Esophagus mucosa (tissue), 1 donor: Measurements from ENCODE around the gene CTNNBL1. TPM values are rescaled to one million over a fixed set of nuclear protein-coding genes. Genes with fewer than 3 reads are reported as not detected.

Experiments used
- ATAC-seq: fragments of 200-7000 bp; cut with Tn5 transposase; one replicate; pipeline ENCODE4 v1.9.1; 2020
- total RNA-seq: library from RNA; stranded (reverse); gene quantifications from one replicate; pipeline ENCODE4 v1.2.4, GENCODE V29; 2023
- donor health status: DM: yes; HTN: yes; CAD: no.

CTNNBL1 gene
- total RNA-seq, 1 donor from 2014 or later, result 38.7 TPM

- no peak for ATAC-seq
These were observed 87.8 kb downstream of the CTNNBL1 start for GRCh38 chr20:37781626-37782025.

- no peak for ATAC-seq
These were observed 92.2 kb downstream of the CTNNBL1 start for GRCh38 chr20:37786043-37786442.

DNA sequence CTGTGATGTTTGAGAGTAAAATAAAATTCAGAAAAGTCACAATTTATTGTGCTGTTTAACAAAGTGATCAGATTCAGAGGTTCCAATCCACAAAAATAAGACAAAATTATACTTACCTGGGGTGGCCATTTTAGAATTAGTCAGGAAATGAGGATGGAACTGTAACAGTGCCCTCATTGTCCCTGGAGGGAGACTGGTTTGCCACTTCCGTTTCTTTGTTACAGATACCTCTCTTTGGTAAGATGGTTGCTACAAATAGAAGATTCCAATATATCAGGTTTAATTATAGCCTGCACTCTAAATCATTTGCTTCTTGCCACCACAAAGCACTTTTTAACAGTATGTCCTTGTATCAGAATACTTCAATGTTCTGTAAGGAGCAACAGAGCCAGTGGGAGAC is 95.6 kb downstream of the CTNNBL1 start:
- no peak for ATAC-seq

- ATAC-seq, result no peak
These were observed 97.1 kb downstream of the CTNNBL1 start for GRCh38 chr20:37790900-37791299.

- no peak for ATAC-seq
These were observed 102.3 kb downstream of the CTNNBL1 start for GRCh38 chr20:37796121-37796520.

GRCh38 chr20:37796733-37797132 is 102.9 kb downstream of the CTNNBL1 start:
- no peak for ATAC-seq

GRCh38 chr20:37797669-37798175 is 103.9 kb downstream of the CTNNBL1 start:
- no peak for ATAC-seq

DNA sequence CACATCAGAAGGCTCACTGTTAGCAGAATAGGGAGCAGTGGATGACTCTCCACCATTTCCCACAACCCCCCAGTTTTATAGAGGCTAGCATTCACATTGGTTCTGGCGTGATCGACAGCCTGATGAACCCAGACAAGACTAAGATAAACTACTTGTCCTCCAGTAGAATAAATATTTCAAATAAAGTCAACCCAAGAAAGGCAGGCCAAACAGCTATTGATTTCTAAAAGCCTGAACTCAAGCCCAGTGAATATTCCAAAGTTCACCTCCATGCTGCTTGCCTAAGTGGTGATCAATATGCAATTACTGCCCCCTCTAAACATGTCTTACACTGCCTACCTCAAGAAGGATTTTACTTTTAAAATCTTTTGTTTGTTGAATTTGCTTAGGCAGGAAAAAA is 104.5 kb downstream of the CTNNBL1 start:
- no peak for ATAC-seq

DNA sequence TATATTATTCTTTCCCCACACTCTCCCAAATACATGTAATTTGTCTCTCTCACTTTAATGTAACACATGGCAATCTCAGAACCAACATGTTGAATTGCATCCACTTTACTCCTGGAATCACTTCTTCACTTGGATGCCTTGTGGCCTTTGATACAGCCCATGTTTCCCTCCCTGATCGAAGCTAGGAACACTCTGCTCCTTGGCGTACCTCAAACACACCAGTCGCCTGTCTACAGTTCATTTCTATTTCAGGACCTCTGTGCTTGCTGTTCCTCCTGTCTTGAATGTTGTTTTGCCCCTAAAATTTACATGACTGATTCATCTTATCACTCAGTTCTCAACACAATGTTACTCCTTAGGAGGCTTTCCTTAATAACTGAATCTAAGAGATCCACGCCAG is 106.8 kb downstream of the CTNNBL1 start:
- ATAC-seq, result no peak

GRCh38 chr20:37801921-37802320 is 108.1 kb downstream of the CTNNBL1 start:
- no peak for ATAC-seq

- ATAC-seq, result peak; percentile 25
These were observed 109.8 kb downstream of the CTNNBL1 start for GRCh38 chr20:37803438-37804307.

DNA sequence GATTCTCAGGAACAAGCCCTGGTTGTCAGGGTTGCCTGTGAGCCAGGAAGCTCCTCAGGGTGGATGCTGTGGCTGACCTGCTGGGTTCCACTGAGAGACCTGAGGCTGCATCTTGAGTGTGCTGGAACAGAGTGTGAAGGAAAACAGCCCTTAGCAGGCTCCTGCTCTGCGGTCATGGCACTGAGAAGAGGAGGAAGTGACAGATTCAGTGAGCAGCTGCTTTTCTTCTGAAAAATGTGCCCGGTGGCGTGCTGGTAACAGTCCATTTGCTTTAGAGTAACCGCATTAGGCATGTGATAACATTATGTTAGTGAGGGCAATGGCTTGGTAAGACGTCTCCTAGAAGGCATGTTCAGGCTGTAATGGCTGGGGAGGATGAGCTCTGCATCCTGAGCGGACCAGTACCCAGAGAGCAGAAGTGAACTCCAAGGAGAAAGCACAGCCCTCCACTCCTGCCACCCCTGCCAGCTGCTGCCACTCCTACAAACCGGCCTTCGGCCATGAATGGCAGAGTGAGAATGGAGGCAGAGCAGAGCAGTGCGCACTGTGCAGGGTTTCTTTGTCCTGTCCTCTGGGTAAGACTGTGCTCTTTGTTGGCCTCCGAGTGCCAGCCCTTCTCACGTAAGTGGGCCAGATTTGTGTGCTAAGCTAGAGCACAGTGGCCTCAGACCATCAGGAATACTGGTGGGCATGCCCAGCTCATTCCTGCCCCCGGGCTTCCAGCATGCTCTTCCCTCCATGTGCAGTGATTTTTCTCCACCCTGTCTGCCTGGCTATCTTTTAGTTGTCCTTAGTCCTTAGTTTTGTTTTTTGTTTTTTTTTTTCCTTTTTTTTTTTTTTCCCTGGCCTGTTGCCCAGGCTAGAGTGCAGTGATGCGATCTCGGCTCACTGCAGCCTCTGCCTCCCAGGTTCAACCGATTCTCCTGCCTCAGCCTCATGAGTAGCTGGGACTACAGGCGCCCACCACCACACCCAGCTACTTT is 111.0 kb downstream of the CTNNBL1 start:
- ATAC-seq, result peak; percentile 54

- ATAC-seq, result no peak
These were observed 113.8 kb downstream of the CTNNBL1 start for GRCh38 chr20:37807471-37808232.

- no peak for ATAC-seq
These were observed 114.6 kb downstream of the CTNNBL1 start for GRCh38 chr20:37808233-37809070.

- ATAC-seq, result no peak
These were observed 116.2 kb downstream of the CTNNBL1 start for GRCh38 chr20:37810027-37810426.

GRCh38 chr20:37816003-37816402 is 122.2 kb downstream of the CTNNBL1 start:
- no peak for ATAC-seq

- no peak for ATAC-seq
These were observed 122.9 kb downstream of the CTNNBL1 start for GRCh38 chr20:37816726-37817125.

- ATAC-seq, result no peak
These were observed 127.9 kb downstream of the CTNNBL1 start for GRCh38 chr20:37821696-37822095.

- ATAC-seq, result no peak
These were observed 128.3 kb downstream of the CTNNBL1 start for GRCh38 chr20:37822141-37822601.

DNA sequence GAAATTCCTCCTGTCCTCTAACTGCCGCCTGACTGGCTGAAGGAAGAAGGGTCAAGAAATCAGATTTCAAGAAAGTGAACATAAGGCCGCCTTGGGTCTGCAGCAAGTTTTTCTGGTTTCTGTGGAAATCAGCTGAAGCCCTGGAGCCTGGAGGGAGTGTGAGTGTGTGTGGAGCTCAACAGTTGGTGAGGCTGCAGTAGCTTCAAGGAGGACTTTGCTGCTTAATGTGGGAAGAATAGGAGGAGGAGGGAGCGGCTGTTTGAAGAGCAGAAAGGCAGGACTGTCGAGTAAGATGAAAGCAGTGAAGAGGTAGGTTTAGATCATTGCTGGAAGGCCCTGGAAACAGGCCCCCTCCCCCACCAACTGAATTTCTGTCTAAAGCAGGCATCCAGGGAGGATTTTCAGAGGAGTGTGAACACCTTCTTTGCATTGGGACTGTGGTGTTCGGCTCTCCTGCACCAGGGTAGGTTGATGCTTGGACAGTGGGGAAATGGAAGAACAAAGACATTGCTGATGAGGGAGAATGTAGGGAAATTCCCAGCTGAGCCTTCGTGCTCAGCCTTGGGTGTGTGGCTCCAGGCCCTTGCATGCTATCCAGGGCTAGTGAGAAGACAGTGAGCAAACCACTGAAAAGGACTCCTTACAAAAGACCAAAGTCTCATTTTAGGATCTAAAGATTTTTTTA is 129.6 kb downstream of the CTNNBL1 start:
- peak; percentile 65 for ATAC-seq

DNA sequence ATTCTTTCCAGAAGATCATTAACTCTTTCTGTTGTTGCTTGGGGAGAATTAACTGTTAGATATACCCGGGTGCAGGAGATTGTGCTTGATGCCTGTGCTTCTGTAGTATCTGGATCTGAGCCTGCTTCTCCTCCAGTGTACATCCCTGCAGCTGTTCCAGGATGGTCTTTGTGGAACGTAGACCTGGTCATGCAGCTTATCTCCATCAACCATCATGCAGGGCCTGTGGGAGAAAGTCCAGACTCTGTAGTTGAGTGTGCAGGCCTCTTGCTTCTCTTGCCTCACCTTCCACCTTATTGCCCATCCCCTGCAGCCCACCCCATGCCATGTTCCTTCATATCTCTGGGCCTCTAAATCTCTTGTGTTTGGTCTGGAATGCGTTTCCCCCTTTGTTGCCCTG is 133.8 kb downstream of the CTNNBL1 start:
- no peak for ATAC-seq
